Thyroid gland (tissue), 4 donors: ENCODE measurements around the gene IRAK4.

Source experiments
- POLR2A ChIP-seq, 2 donors: fragments of 450-650 bp; IDR thresholded peaks; one replicate each; pipeline ENCODE4 v1.6.1; 2017; ENCODE audit warnings: antibody characterized with exemption in 2 of 2, mild to moderate bottlenecking in 2 of 2, moderate library complexity in 1 of 2
- TF ChIP-seq, protein P1 (sequence below), 6 experiments: fragments of 200-600 bp in 3 of 6; fragments of 450-650 bp in 3 of 6; sonication (generic) in 3 of 6; IDR thresholded peaks; one replicate each; pipeline ENCODE4 v1.5.1; 2016 to 2019; ENCODE audit warnings: antibody characterized with exemption in 6 of 6, mild to moderate bottlenecking in 2 of 6, inconsistent platforms in 1 of 6, moderate library complexity in 1 of 6

DNA sequence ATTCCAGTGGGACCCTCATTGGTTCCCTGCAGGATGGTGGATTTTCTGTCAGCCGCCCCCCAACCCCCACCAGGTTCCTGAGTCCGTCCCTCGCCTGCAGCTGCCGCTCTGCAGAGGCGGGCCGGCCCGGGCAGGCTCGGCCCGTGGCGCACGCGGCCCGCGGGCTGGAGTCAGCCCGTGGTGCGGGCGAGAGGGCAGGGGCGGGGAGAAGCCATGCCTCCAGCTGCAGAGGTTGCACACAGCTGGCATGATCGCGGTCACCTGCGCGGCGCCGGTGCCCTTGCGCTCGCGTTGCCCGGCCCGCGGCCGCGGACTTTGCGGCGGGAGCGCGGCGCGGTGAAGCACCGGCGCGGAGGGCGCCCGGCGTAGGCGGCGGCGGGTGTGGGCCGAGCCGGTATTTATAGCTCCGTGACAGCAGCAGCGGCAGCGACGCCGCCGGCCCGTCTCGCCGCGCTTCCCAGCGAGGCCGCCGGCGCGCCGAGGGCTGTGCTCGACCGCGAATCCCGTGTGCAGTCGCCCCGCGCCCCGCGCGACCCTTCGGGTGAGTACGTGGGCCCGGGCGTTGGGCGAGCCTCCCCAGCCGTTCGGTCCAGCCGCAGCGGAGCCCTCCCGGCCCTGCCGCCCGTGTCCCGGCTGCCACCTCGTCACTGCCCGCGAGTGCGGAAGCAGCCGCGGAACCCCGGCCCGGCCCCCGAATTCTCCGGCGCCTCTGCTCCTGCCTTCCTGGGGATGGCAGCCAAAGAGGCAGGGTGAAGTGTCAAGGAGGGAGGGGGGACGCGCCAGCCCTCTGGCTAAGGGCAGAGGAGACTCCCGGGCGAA, 77.1 kb downstream of the IRAK4 start, which contains the start of gene TMEM117:
- TF ChIP-seq, protein P1, sequence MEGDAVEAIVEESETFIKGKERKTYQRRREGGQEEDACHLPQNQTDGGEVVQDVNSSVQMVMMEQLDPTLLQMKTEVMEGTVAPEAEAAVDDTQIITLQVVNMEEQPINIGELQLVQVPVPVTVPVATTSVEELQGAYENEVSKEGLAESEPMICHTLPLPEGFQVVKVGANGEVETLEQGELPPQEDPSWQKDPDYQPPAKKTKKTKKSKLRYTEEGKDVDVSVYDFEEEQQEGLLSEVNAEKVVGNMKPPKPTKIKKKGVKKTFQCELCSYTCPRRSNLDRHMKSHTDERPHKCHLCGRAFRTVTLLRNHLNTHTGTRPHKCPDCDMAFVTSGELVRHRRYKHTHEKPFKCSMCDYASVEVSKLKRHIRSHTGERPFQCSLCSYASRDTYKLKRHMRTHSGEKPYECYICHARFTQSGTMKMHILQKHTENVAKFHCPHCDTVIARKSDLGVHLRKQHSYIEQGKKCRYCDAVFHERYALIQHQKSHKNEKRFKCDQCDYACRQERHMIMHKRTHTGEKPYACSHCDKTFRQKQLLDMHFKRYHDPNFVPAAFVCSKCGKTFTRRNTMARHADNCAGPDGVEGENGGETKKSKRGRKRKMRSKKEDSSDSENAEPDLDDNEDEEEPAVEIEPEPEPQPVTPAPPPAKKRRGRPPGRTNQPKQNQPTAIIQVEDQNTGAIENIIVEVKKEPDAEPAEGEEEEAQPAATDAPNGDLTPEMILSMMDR (IDR thresholded peaks at IDR 0.05) = no peak
- peak in 1 of 2 donors; percentile 73 for TF ChIP-seq POLR2A (IDR thresholded peaks at IDR 0.05)
